Hematopoietic multipotent progenitor cell (in vitro differentiated cells): ENCODE results near the gene C14orf180. TPM values are rescaled to one million over a fixed set of nuclear protein-coding genes. Genes with fewer than 3 reads are reported as not detected.

Experiments
- total RNA-seq: library from RNA; depleted of rRNA; stranded (reverse); fragments of >200 nt; gene quantifications from one replicate; pipeline ENCODE4 v1.2.3, GENCODE V29; 2012

Gene C14orf180
- total RNA-seq, 1 donor = not detected

Other genes starting within 250 kb of the C14orf180 start
- not detected for gene TMEM179, start 25.0 kb downstream of the C14orf180 start, total RNA-seq
- gene INF2, start 109.9 kb downstream of the C14orf180 start, total RNA-seq = 37.4 TPM
- gene ADSS1, start 144.5 kb downstream of the C14orf180 start, total RNA-seq = 3.8 TPM
- gene SIVA1, start 173.4 kb downstream of the C14orf180 start, total RNA-seq = 89.9 TPM
- gene AKT1, start 216.0 kb downstream of the C14orf180 start, total RNA-seq = 130 TPM
- 11.8 TPM for gene ZBTB42, start 221.3 kb downstream of the C14orf180 start, total RNA-seq